ENCODE results near the gene CPNE4. TPM values are rescaled to one million over a fixed set of nuclear protein-coding genes. Genes with fewer than 3 reads are reported as not detected.

The CPNE4 gene
- total and polyA plus RNA-seq, 2 donors from 2014 or later: 0.79 to 1.2 TPM

GRCh38 chr3:131711114-131711768, 323.6 kb downstream of the CPNE4 start:
- Histone ChIP-seq H3K4me3 (ENCODE audit: low read length in 3 of 3) (no peak overlapping the region), H3K27ac (ENCODE audit: low read depth in 2 of 2, low read length in 2 of 2) (no peak overlapping the region), H3K27me3 (ENCODE audit: control insufficient read depth, insufficient read depth, low read length) (no peaks in the 10 kb centered on the region), H3K9me3 (ENCODE audit: control insufficient read depth in 2 of 3, insufficient read depth in 1 of 3, low read length in 3 of 3) (no peaks in the 10 kb centered on the region), H3K36me3 (ENCODE audit: control insufficient read depth in 2 of 3, insufficient read depth in 3 of 3, low read length in 3 of 3) (no peaks in the 10 kb centered on the region), H3K4me1 (ENCODE audit: control insufficient read depth in 2 of 3, insufficient read depth in 2 of 3, low read depth in 1 of 3, low read length in 3 of 3) (no peaks in the 10 kb centered on the region), H3K9ac (ENCODE audit: low read length in 3 of 3) (no peak overlapping the region)
- FAIRE-seq: no peak
- DNase-seq: peak in 3 of 5 donors; percentile 12 to 37 (median 30)
- no peak for TF ChIP-seq CTCF (IDR thresholded peaks at IDR 0.05; ENCODE audit: borderline replicate concordance, extremely low read depth, insufficient read depth)
- intact Hi-C loops (cut with DNase I): no loop called here

- intact Hi-C loops (cut with DNase I): no loop called here
- H3K9ac ChIP-seq (ENCODE audit: low read length in 3 of 3): no peak overlapping the region
- no peak overlapping the region for H3K4me3 ChIP-seq (ENCODE audit: low read length in 3 of 3)
- TF ChIP-seq CTCF (IDR thresholded peaks at IDR 0.05; ENCODE audit: borderline replicate concordance, extremely low read depth, insufficient read depth): no peak
- FAIRE-seq: no peak
- H3K27me3 ChIP-seq (ENCODE audit: control insufficient read depth, insufficient read depth, low read length): no peaks in the 10 kb centered on the region
- H3K27ac ChIP-seq (ENCODE audit: low read depth in 2 of 2, low read length in 2 of 2): no peak overlapping the region
- DNase-seq: no peak
- no peaks in the 10 kb centered on the region for H3K4me1 ChIP-seq (ENCODE audit: control insufficient read depth in 2 of 3, insufficient read depth in 2 of 3, low read depth in 1 of 3, low read length in 3 of 3)
- H3K9me3 ChIP-seq (ENCODE audit: control insufficient read depth in 2 of 3, insufficient read depth in 1 of 3, low read length in 3 of 3): no peaks in the 10 kb centered on the region
- H3K36me3 ChIP-seq (ENCODE audit: control insufficient read depth in 2 of 3, insufficient read depth in 3 of 3, low read length in 3 of 3): no peaks in the 10 kb centered on the region
Observed at GRCh38 chr3:131708241-131708640, 326.6 kb downstream of the CPNE4 start.

- FAIRE-seq: no peak
Observed at GRCh38 chr3:131705558-131706051, 329.2 kb downstream of the CPNE4 start.

More at GRCh38 chr3:131705558-131706051, 329.2 kb downstream of the CPNE4 start:
- no peak for DNase-seq
- Histone ChIP-seq H3K4me1 (ENCODE audit: control insufficient read depth in 2 of 3, insufficient read depth in 2 of 3, low read depth in 1 of 3, low read length in 3 of 3) (no peaks in the 10 kb centered on the region), H3K36me3 (ENCODE audit: control insufficient read depth in 2 of 3, insufficient read depth in 3 of 3, low read length in 3 of 3) (no peaks in the 10 kb centered on the region), H3K27me3 (ENCODE audit: control insufficient read depth, insufficient read depth, low read length) (no peaks in the 10 kb centered on the region), H3K9ac (ENCODE audit: low read length in 3 of 3) (no peak overlapping the region), H3K9me3 (ENCODE audit: control insufficient read depth in 2 of 3, insufficient read depth in 1 of 3, low read length in 3 of 3) (no peaks in the 10 kb centered on the region), H3K4me3 (ENCODE audit: low read length in 3 of 3) (no peak overlapping the region), H3K27ac (ENCODE audit: low read depth in 2 of 2, low read length in 2 of 2) (no peak overlapping the region)
- no peak for TF ChIP-seq CTCF (IDR thresholded peaks at IDR 0.05; ENCODE audit: borderline replicate concordance, extremely low read depth, insufficient read depth)
- intact Hi-C loops (cut with DNase I): no loop called here

All from kidney (tissue), 14 donors.